Progenitor cell of endocrine pancreas (in vitro differentiated cells): Measurements from ENCODE around the gene LY6G6D. TPM values are rescaled to one million over a fixed set of nuclear protein-coding genes. Genes with fewer than 3 reads are reported as not detected.

ENCODE experiments used
- DNase-seq: peaks from one replicate; pipeline ENCODE4 v3.0.0; 2021; ENCODE audit warnings: low spot score; ENCODE audit not compliant: unreplicated experiment
- H3K27ac Mint-ChIP-seq: 2 replicates; pipeline ENCODE4 v1.8.0; 2021; ENCODE audit warnings: mild to moderate bottlenecking, moderate library complexity, mixed read lengths
- H3K27me3 Mint-ChIP-seq: 2 replicates; pipeline ENCODE4 v1.8.0; 2021; ENCODE audit warnings: mixed read lengths
- H3K36me3 Mint-ChIP-seq: 2 replicates; pipeline ENCODE4 v1.8.0; 2022; ENCODE audit warnings: mixed read lengths; ENCODE audit not compliant: insufficient read depth
- H3K4me1 Mint-ChIP-seq: 2 replicates; pipeline ENCODE4 v1.8.0; 2021; ENCODE audit warnings: low read depth, mixed read lengths
- H3K4me3 Mint-ChIP-seq: 2 replicates; pipeline ENCODE4 v1.8.0; 2021; ENCODE audit warnings: low read depth, mild to moderate bottlenecking, moderate library complexity, mixed read lengths
- H3K9me3 Mint-ChIP-seq: 2 replicates; pipeline ENCODE4 v1.8.0; 2021; ENCODE audit warnings: low read depth, mixed read lengths
- CTCF ChIP-seq: fragments of 200-600 bp; sonication (generic); IDR thresholded peaks from one replicate; pipeline ENCODE4 v1.5.0; 2021; ENCODE audit warnings: antibody characterized with exemption, mild to moderate bottlenecking; ENCODE audit not compliant: unreplicated experiment
- total RNA-seq: library from RNA; stranded (reverse); gene quantifications from 2 replicates; pipeline ENCODE4 v1.2.1, GENCODE V29; 2021

The LY6G6D gene
- total RNA-seq, 1 donor from 2014 or later: not detected

GRCh38 chr6:31742894-31743293 is 27.7 kb downstream of the LY6G6D start:
- H3K9me3 Mint-ChIP-seq: no peaks in the 10 kb centered on the region
- H3K27ac Mint-ChIP-seq: no peak overlapping the region
- peaks cover 18% of the 10 kb centered on the region for H3K4me1 Mint-ChIP-seq
- no peak for TF ChIP-seq CTCF
- no peak for DNase-seq
- peaks cover 4% of the 10 kb centered on the region for H3K36me3 Mint-ChIP-seq
- no peak overlapping the region for H3K4me3 Mint-ChIP-seq
- H3K27me3 Mint-ChIP-seq: no peaks in the 10 kb centered on the region

GRCh38 chr6:31744422-31744821 is 29.3 kb downstream of the LY6G6D start:
- H3K4me3 Mint-ChIP-seq: no peak overlapping the region
- peaks cover 6% of the 10 kb centered on the region for H3K36me3 Mint-ChIP-seq
- DNase-seq: no peak
- H3K27ac Mint-ChIP-seq: no peak overlapping the region
- peaks cover 7% of the 10 kb centered on the region for H3K4me1 Mint-ChIP-seq
- no peak for TF ChIP-seq CTCF
- H3K9me3 Mint-ChIP-seq: no peaks in the 10 kb centered on the region
- no peaks in the 10 kb centered on the region for H3K27me3 Mint-ChIP-seq

DNA sequence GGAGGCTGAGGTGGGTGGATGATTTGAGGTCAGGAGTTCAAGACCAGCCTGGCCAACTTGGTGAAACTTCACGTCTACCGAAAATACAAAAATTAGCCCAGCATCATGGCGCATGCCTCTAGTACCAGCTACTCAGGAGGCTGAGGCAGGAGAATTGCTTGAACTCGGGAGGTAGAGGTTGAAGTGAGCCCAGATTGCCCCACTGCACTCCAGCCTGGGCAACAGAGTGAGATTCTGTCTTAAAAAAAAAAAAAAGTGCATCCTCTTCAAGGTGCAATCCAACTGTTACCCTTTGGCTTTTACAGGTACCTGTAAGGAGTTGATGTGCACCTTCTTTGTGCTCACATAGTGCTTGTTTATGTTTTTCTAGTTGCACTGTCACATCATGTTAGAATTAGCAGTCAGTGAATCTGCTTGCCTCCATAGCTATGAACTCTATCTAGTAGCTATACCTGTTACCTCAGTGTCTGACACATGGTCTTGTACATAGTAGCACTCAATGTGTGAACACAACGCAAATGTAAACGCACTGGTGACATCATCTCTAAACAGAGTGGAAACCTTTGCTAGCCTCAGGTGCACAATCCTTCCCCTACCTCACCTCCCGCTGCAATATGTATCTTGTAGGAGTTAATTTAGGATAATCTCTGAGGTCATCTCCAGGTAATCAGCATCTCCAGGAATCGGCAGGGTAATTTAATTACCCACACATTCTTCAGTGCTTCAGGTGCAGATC is 34.3 kb downstream of the LY6G6D start:
- peaks cover 4% of the 10 kb centered on the region for H3K36me3 Mint-ChIP-seq
- no peaks in the 10 kb centered on the region for H3K27me3 Mint-ChIP-seq
- H3K4me1 Mint-ChIP-seq: peaks cover 8% of the 10 kb centered on the region
- H3K9me3 Mint-ChIP-seq: no peaks in the 10 kb centered on the region
- H3K4me3 Mint-ChIP-seq: no peak overlapping the region
- no peak for DNase-seq
- TF ChIP-seq CTCF: no peak
- peak overlapping the region; percentile 1 for H3K27ac Mint-ChIP-seq

- TF ChIP-seq CTCF: no peak
- H3K36me3 Mint-ChIP-seq: peaks cover 4% of the 10 kb centered on the region
- no peak overlapping the region for H3K4me3 Mint-ChIP-seq
- H3K9me3 Mint-ChIP-seq: no peaks in the 10 kb centered on the region
- H3K4me1 Mint-ChIP-seq: peaks cover 4% of the 10 kb centered on the region
- H3K27ac Mint-ChIP-seq: peak overlapping the region; percentile 52
- DNase-seq: no peak
- no peaks in the 10 kb centered on the region for H3K27me3 Mint-ChIP-seq
Measured at GRCh38 chr6:31750411-31751022, 35.4 kb downstream of the LY6G6D start.

- H3K9me3 Mint-ChIP-seq: no peaks in the 10 kb centered on the region
- H3K4me1 Mint-ChIP-seq: peaks cover 4% of the 10 kb centered on the region
- H3K36me3 Mint-ChIP-seq: peaks cover 2% of the 10 kb centered on the region
- no peak overlapping the region for H3K27ac Mint-ChIP-seq
- no peak overlapping the region for H3K4me3 Mint-ChIP-seq
- no peak for DNase-seq
- H3K27me3 Mint-ChIP-seq: no peaks in the 10 kb centered on the region
- no peak for TF ChIP-seq CTCF
Measured at GRCh38 chr6:31752739-31753319, 37.7 kb downstream of the LY6G6D start.
